H1 (cell line): Measurements from ENCODE around the gene AGPAT4. TPM values are rescaled to one million over a fixed set of nuclear protein-coding genes. Genes with fewer than 3 reads are reported as not detected.

ENCODE experiments used
- CTCF ChIA-PET: fragments of 300-600 bp; sonication (Branson Sonifier 250); formaldehyde crosslinking; loops from one replicate; lab custom pipeline; 2021; ENCODE audit not compliant: partially characterized antibody; lab: Charles Lee
- POLR2A ChIA-PET: fragments of 300-600 bp; sonication (Branson Sonifier 250); formaldehyde crosslinking; loops from one replicate; lab custom pipeline; 2021; ENCODE audit warnings: inconsistent platforms; ENCODE audit not compliant: partially characterized antibody; lab: Charles Lee
- DNase-seq, 2 experiments: peaks; one replicate each; pipeline versions ENCODE4 v3.0.0 to v3.0.0-alpha.2; 2010 to 2022; ENCODE audit warnings: low spot score in 2 of 2, low read depth in 1 of 2, mixed read lengths in 1 of 2
- FAIRE-seq: peaks from 2 replicates; lab custom pipeline; 2011; peaks lifted over from hg19 to GRCh38; lab: Jason Lieb, UNC
- H2AFZ ChIP-seq: 2 replicates; pipeline ENCODE4 v1.8.1; 2012; ENCODE audit warnings: low read length, inconsistent platforms
- H2AK5ac ChIP-seq: 2 replicates; pipeline ENCODE4 v1.6.1; 2013; ENCODE audit warnings: low read depth, low read length
- H2BK120ac ChIP-seq: replicated peaks from 2 replicates; pipeline ENCODE3; 2013; ENCODE audit warnings: low read depth, low read length, inconsistent platforms
- H2BK12ac ChIP-seq: 2 replicates; pipeline ENCODE4 v1.6.1; 2013; ENCODE audit warnings: low read depth, low read length
- H2BK15ac ChIP-seq: 2 replicates; pipeline ENCODE4 v1.6.1; 2013; ENCODE audit warnings: low read length
- H2BK20ac ChIP-seq: 2 replicates; pipeline ENCODE4 v1.6.1; 2013; ENCODE audit warnings: low read length
- H2BK5ac ChIP-seq: 2 replicates; pipeline ENCODE4 v1.6.1; 2013; ENCODE audit warnings: low read depth, low read length
- H3K14ac ChIP-seq: 2 replicates; pipeline ENCODE4 v1.6.1; 2013; ENCODE audit warnings: inconsistent platforms; ENCODE audit not compliant: insufficient read length
- H3K18ac ChIP-seq: 2 replicates; pipeline ENCODE4 v1.6.1; 2013; ENCODE audit warnings: low read length; ENCODE audit errors: extremely low read depth
- H3K23ac ChIP-seq: 2 replicates; pipeline ENCODE4 v1.6.1; 2013; ENCODE audit warnings: inconsistent platforms; ENCODE audit not compliant: insufficient read length
- H3K23me2 ChIP-seq: 2 replicates; pipeline ENCODE4 v1.6.1; 2013; ENCODE audit warnings: low read depth, low read length
- H3K27ac ChIP-seq: 2 replicates; pipeline ENCODE4 v1.6.1; 2011; ENCODE audit warnings: low read depth, low read length, inconsistent platforms
- H3K27me3 ChIP-seq, 4 experiments: replicated peaks in 1 of 4; 1 replicate in 1 of 4; 2 replicates in 3 of 4; pipeline versions ENCODE4 v1.6.1 to v1.8.1; 2011 to 2013; ENCODE audit warnings: low read length in 3 of 4, mild to moderate bottlenecking in 3 of 4, inconsistent platforms in 2 of 4, mixed read lengths in 2 of 4, moderate library complexity in 1 of 4; ENCODE audit not compliant: control insufficient read depth in 3 of 4, insufficient read depth in 3 of 4; ENCODE audit errors: extremely low read depth in 1 of 4
- H3K36me3 ChIP-seq, 4 experiments: 2 replicates each; pipeline versions ENCODE4 v1.6.1 to v1.8.1; 2011 to 2013; ENCODE audit warnings: mild to moderate bottlenecking in 4 of 4, low read length in 3 of 4, moderate library complexity in 2 of 4, control low read depth in 1 of 4, inconsistent platforms in 1 of 4; ENCODE audit not compliant: insufficient read depth in 4 of 4, control insufficient read depth in 2 of 4
- H3K4ac ChIP-seq: replicated peaks from 2 replicates; pipeline ENCODE3; 2013; ENCODE audit warnings: low read length, low read depth, mixed read lengths, inconsistent platforms; ENCODE audit not compliant: insufficient read length
- H3K4me1 ChIP-seq, 4 experiments: replicated peaks in 1 of 4; 1 replicate in 1 of 4; 2 replicates in 3 of 4; pipeline versions ENCODE4 v1.6.1 to v1.8.1; 2011 to 2013; ENCODE audit warnings: low read length in 3 of 4, inconsistent platforms in 2 of 4, mixed read lengths in 1 of 4; ENCODE audit not compliant: insufficient read depth in 4 of 4, control insufficient read depth in 3 of 4
- H3K4me2 ChIP-seq, 2 experiments: 2 replicates each; pipeline versions ENCODE4 v1.6.1 to v1.8.1; 2011 to 2013; ENCODE audit warnings: low read depth in 2 of 2, low read length in 2 of 2, control low read depth in 1 of 2, inconsistent platforms in 1 of 2, mild to moderate bottlenecking in 1 of 2; ENCODE audit not compliant: insufficient read depth in 1 of 2
- H3K4me3 ChIP-seq, 4 experiments: fragments of 200-600, 300-600 bp in 1 of 4; sonication (generic), shearing (Covaris generic), sonication (Bioruptor Twin) in 1 of 4; 2 replicates each; pipeline versions ENCODE4 v1.5.1 to v1.8.1; 2011 to 2016; ENCODE audit warnings: low read length in 4 of 4, low read depth in 3 of 4, control low read depth in 2 of 4, inconsistent platforms in 2 of 4, mild to moderate bottlenecking in 2 of 4, mixed read lengths in 1 of 4, moderate library complexity in 1 of 4; ENCODE audit not compliant: insufficient read depth in 2 of 4; ENCODE audit errors: extremely low read depth in 1 of 4
- H3K56ac ChIP-seq: replicated peaks from 2 replicates; pipeline ENCODE3; 2013; ENCODE audit warnings: low read depth, mild to moderate bottlenecking, mixed read lengths, low read length, inconsistent platforms; ENCODE audit not compliant: insufficient read length
- H3K79me1 ChIP-seq: 2 replicates; pipeline ENCODE4 v1.6.1; 2013; ENCODE audit warnings: low read depth, low read length, control low read depth
- H3K79me2 ChIP-seq, 2 experiments: 2 replicates each; pipeline versions ENCODE4 v1.6.1 to v1.8.1; 2012 to 2013; ENCODE audit warnings: low read length in 2 of 2, mild to moderate bottlenecking in 2 of 2, inconsistent platforms in 1 of 2; ENCODE audit not compliant: insufficient read depth in 2 of 2, control insufficient read depth in 1 of 2
- H3K9ac ChIP-seq, 4 experiments: replicated peaks in 1 of 4; 1 replicate in 1 of 4; 2 replicates in 3 of 4; pipeline versions ENCODE4 v1.6.1 to v1.8.1; 2011 to 2013; ENCODE audit warnings: low read depth in 3 of 4, low read length in 3 of 4, control low read depth in 2 of 4, mild to moderate bottlenecking in 2 of 4, moderate library complexity in 2 of 4, inconsistent platforms in 1 of 4; ENCODE audit errors: extremely low read depth in 1 of 4
- H3K9me3 ChIP-seq, 2 experiments: 2 replicates each; pipeline versions ENCODE4 v1.6.1 to v1.8.1; 2012 to 2013; ENCODE audit warnings: mild to moderate bottlenecking in 2 of 2, moderate library complexity in 2 of 2, control low read depth in 1 of 2, inconsistent platforms in 1 of 2, low read depth in 1 of 2, low read length in 1 of 2, mixed read lengths in 1 of 2; ENCODE audit not compliant: insufficient read depth in 2 of 2
- H4K20me1 ChIP-seq, 2 experiments: replicated peaks in 1 of 2; 2 replicates each; pipeline versions ENCODE3 to v1.8.1; 2011 to 2013; ENCODE audit warnings: inconsistent platforms in 2 of 2, low read length in 2 of 2, mild to moderate bottlenecking in 1 of 2; ENCODE audit not compliant: insufficient read depth in 2 of 2, control insufficient read depth in 1 of 2
- H4K5ac ChIP-seq: 2 replicates; pipeline ENCODE4 v1.6.1; 2013; ENCODE audit warnings: low read length, low read depth, mixed read lengths, inconsistent platforms; ENCODE audit not compliant: insufficient read length
- H4K8ac ChIP-seq: 2 replicates; pipeline ENCODE4 v1.8.0; 2013; ENCODE audit warnings: mild to moderate bottlenecking, moderate library complexity, low read length, inconsistent platforms; ENCODE audit not compliant: insufficient read depth; ENCODE audit errors: extremely low read depth
- H4K91ac ChIP-seq: replicated peaks from 2 replicates; pipeline ENCODE3; 2013; ENCODE audit warnings: low read length, mixed read lengths, inconsistent platforms; ENCODE audit not compliant: insufficient read length
- BRCA1 ChIP-seq: IDR thresholded peaks from 2 replicates; pipeline ENCODE4 v1.6.1; 2012; ENCODE audit warnings: low read depth, low read length, improper control_type of control experiment
- WGBS, 2 experiments: shearing (Covaris generic) in 1 of 2; methylation state at CpG; one replicate each; pipeline versions ENCODE4 v1.1.6 to v1.1.7; 2013 to 2015; ENCODE audit warnings: low lambda C conversion rate in 2 of 2, mixed read lengths in 2 of 2, inconsistent platforms in 1 of 2, low coverage in 1 of 2, missing lambda C conversion rate in 1 of 2; ENCODE audit not compliant: insufficient replicate concordance in 2 of 2, insufficient coverage in 1 of 2, insufficient read length in 1 of 2; ENCODE audit errors: extremely low coverage in 1 of 2, missing lambda C conversion rate in 1 of 2; 5-methylcytosine and 5-hydroxymethylcytosine counted together
- polyA plus RNA-seq, 7 experiments: library from polyadenylated mRNA; depleted of rRNA in 3 of 7; stranded (reverse) in 5 of 7; unstranded in 2 of 7; fragments of >200 nt in 5 of 7; fragments of 200-250 nt in 2 of 7; gene quantifications; 1 replicate in 5 of 7; 2 replicates in 1 of 7; 4 replicates in 1 of 7; pipeline versions ENCODE4 v1.2.1 to v1.2.3, GENCODE V29; 2011 to 2013; ENCODE audit warnings: missing spikeins in 2 of 7, mixed read lengths in 2 of 7
- total RNA-seq: library from RNA; stranded (reverse); fragmentation: NEBNext Ultra II Directional; extraction: Animal tissue kit (Norgen Biotek cat#: 25700); gene quantifications from 2 replicates; pipeline ENCODE4 v1.2.1, GENCODE V29; 2021

The AGPAT4 gene
- total and polyA plus RNA-seq, 2 of the 8 experiments (the other 6 are each of a cell fraction or from before 2014, with no cell fraction given), result 13.5 to 23.8 TPM

DNA sequence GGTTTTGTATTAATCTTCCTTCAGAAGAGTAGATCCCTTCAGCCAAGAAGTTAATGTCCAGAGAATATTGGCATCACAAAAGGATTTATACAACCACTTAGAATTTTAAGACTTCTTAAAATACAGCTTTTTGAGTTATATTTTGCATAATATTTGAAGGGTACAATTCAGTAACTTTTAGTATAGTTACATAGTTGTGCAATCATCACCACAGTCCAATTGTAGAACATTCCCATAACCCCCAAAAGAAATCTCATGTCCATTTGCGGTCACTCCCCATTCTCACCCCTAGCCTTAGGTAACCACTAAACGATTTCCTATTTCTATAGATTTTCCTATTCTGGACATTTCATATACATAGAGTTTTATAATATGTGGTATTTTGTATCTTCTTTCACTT lies 155.9 kb downstream of the AGPAT4 start:
- H2AFZ ChIP-seq, result no peak overlapping the region
- WGBS, 2 experiments, result 85% methylated on average over 2 of the region's 2 CpGs; no CpG with 5 or more reads in 1 of the 2 experiments
- H3K27me3 ChIP-seq, result no peaks in the 10 kb centered on the region

More for the DNA sequence above, 155.9 kb downstream of the AGPAT4 start:
- H2BK20ac ChIP-seq, result no peak overlapping the region
- H4K91ac ChIP-seq, result no peak overlapping the region
- DNase-seq (no peak), FAIRE-seq (no peak)
- H3K4me2 ChIP-seq, result no peak overlapping the region
- H4K20me1 ChIP-seq, result no peaks in the 10 kb centered on the region
- no peak overlapping the region for H2BK12ac ChIP-seq
- H3K14ac ChIP-seq, result no peak overlapping the region
- H3K79me1 ChIP-seq, result no peaks in the 10 kb centered on the region
- H2BK5ac ChIP-seq, result no peak overlapping the region
- H3K27ac ChIP-seq, result no peak overlapping the region
- POLR2A ChIA-PET, result no interaction called here
- no peak for TF ChIP-seq BRCA1
- H4K8ac ChIP-seq, result no peak overlapping the region
- no peak overlapping the region for H3K9ac ChIP-seq
- no peak overlapping the region for H3K18ac ChIP-seq
- no peak overlapping the region for H3K56ac ChIP-seq
- H3K79me2 ChIP-seq, result no peaks in the 10 kb centered on the region
- no peak overlapping the region for H2BK15ac ChIP-seq
- H3K9me3 ChIP-seq, result 0 out of 4 replicates have a peak, but pooled peaks cover 0 to 3% of the 10 kb centered on the region in 2 experiments
- no peak overlapping the region for H2AK5ac ChIP-seq
- no peaks in the 10 kb centered on the region for H3K4me1 ChIP-seq
- H2BK120ac ChIP-seq, result no peak overlapping the region
- peaks cover 3 to 32% (median 17%) of the 10 kb centered on the region in 4 experiments; a peak in 5 of 8 replicates for H3K36me3 ChIP-seq
- no peaks in the 10 kb centered on the region for H3K23me2 ChIP-seq
- CTCF ChIA-PET, result interaction anchor here (0.6 kb wide), 2 partner anchors 17 to 194 kb away, joined by 3 read pairs; no protein-coding TSS in a partner anchor
- H3K23ac ChIP-seq, result no peak overlapping the region
- no peak overlapping the region for H3K4me3 ChIP-seq
- H4K5ac ChIP-seq, result no peak overlapping the region
- no peak overlapping the region for H3K4ac ChIP-seq
